RWPE2 (cell line): Measurements from ENCODE around the gene TFPT.

Experiments
- ATAC-seq: fragments of 200-7000 bp; cut with Tn5 transposase; 3 replicates; pipeline ENCODE4 v1.9.1; 2021; ENCODE audit warnings: low read depth
- DNase-seq: peaks from one replicate; pipeline ENCODE4 v3.0.0-alpha.2; 2020; ENCODE audit warnings: low spot score
- H3K27ac ChIP-seq: fragments of 450-650 bp; 2 replicates; pipeline ENCODE4 v1.5.1; 2017; ENCODE audit warnings: mild to moderate bottlenecking; ENCODE audit not compliant: poor library complexity, severe bottlenecking
- H3K27me3 ChIP-seq: fragments of 250-450 bp; sonication (Bioruptor Pico); 2 replicates; pipeline ENCODE4 v1.5.1; 2021; ENCODE audit warnings: mild to moderate bottlenecking, moderate library complexity; ENCODE audit not compliant: insufficient read depth, poor library complexity, severe bottlenecking
- H3K36me3 ChIP-seq: fragments of 250-450 bp; sonication (Bioruptor Pico); 2 replicates; pipeline ENCODE4 v1.5.1; 2020; ENCODE audit warnings: low read depth, mild to moderate bottlenecking, moderate library complexity
- H3K4me1 ChIP-seq: fragments of 250-450 bp; sonication (Bioruptor Pico); 2 replicates; pipeline ENCODE4 v1.5.1; 2021; ENCODE audit warnings: mild to moderate bottlenecking, moderate library complexity; ENCODE audit not compliant: insufficient read depth, poor library complexity, severe bottlenecking
- H3K4me3 ChIP-seq: fragments of 250-450 bp; sonication (Bioruptor Pico); 2 replicates; pipeline ENCODE4 v1.5.1; 2021; ENCODE audit warnings: mild to moderate bottlenecking, moderate library complexity; ENCODE audit not compliant: severe bottlenecking
- H3K9me3 ChIP-seq: fragments of 250-450 bp; sonication (Bioruptor Pico); 2 replicates; pipeline ENCODE4 v1.5.1; 2021; ENCODE audit warnings: mild to moderate bottlenecking, moderate library complexity; ENCODE audit not compliant: severe bottlenecking
- TF ChIP-seq, protein P1 (sequence below): fragments of 450-650 bp; IDR thresholded peaks from one replicate; pipeline ENCODE4 v1.5.1; 2017; ENCODE audit warnings: mild to moderate bottlenecking, moderate library complexity; ENCODE audit not compliant: poor library complexity, severe bottlenecking

The TFPT gene

DNA sequence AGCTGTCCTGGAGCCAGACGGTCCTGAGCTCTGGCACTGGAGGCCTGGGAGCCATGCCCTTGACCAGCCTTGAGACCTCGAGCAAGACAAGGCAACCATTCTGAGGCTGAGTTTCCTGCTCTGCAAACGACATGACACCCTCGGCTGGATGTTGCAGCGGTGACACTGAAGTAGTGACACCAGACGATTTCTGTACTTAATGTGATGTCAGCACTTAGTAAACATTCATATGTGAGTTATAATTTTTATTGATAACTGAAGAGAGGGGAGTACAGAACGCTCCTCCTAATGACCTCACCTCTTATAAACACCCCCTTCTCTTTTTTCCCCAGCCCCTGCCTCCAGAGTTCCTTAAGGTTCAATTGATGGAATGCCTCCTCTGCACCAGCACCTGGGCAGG, 7.0 kb downstream of the TFPT start:
- ATAC-seq (no peak), DNase-seq (no peak)
- Histone ChIP-seq H3K27me3 (no peaks in the 10 kb centered on the region), H3K36me3 (peaks cover 49% of the 10 kb centered on the region), H3K4me1 (no peaks in the 10 kb centered on the region), H3K9me3 (no peaks in the 10 kb centered on the region), H3K4me3 (no peak overlapping the region), H3K27ac (no peak overlapping the region)
- TF ChIP-seq, protein P1, sequence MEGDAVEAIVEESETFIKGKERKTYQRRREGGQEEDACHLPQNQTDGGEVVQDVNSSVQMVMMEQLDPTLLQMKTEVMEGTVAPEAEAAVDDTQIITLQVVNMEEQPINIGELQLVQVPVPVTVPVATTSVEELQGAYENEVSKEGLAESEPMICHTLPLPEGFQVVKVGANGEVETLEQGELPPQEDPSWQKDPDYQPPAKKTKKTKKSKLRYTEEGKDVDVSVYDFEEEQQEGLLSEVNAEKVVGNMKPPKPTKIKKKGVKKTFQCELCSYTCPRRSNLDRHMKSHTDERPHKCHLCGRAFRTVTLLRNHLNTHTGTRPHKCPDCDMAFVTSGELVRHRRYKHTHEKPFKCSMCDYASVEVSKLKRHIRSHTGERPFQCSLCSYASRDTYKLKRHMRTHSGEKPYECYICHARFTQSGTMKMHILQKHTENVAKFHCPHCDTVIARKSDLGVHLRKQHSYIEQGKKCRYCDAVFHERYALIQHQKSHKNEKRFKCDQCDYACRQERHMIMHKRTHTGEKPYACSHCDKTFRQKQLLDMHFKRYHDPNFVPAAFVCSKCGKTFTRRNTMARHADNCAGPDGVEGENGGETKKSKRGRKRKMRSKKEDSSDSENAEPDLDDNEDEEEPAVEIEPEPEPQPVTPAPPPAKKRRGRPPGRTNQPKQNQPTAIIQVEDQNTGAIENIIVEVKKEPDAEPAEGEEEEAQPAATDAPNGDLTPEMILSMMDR: no peak

- H3K36me3 ChIP-seq: peaks cover 46% of the 10 kb centered on the region
- H3K27me3 ChIP-seq: no peaks in the 10 kb centered on the region
- H3K27ac ChIP-seq: no peak overlapping the region
- DNase-seq (no peak), ATAC-seq (no peak)
- no peaks in the 10 kb centered on the region for H3K9me3 ChIP-seq
- H3K4me1 ChIP-seq: no peaks in the 10 kb centered on the region
- no peak overlapping the region for H3K4me3 ChIP-seq
- TF ChIP-seq, protein P1: no peak
These were observed 7.5 kb downstream of the TFPT start for GRCh38 chr19:54107876-54108490.

- peaks cover 43% of the 10 kb centered on the region for H3K36me3 ChIP-seq
- DNase-seq (no peak), ATAC-seq (no peak)
- no peak overlapping the region for H3K27ac ChIP-seq
- no peaks in the 10 kb centered on the region for H3K9me3 ChIP-seq
- H3K4me3 ChIP-seq: no peak overlapping the region
- TF ChIP-seq, protein P1: no peak
- no peaks in the 10 kb centered on the region for H3K4me1 ChIP-seq
- H3K27me3 ChIP-seq: no peaks in the 10 kb centered on the region
These were observed 8.7 kb downstream of the TFPT start for GRCh38 chr19:54106716-54107115.

DNA sequence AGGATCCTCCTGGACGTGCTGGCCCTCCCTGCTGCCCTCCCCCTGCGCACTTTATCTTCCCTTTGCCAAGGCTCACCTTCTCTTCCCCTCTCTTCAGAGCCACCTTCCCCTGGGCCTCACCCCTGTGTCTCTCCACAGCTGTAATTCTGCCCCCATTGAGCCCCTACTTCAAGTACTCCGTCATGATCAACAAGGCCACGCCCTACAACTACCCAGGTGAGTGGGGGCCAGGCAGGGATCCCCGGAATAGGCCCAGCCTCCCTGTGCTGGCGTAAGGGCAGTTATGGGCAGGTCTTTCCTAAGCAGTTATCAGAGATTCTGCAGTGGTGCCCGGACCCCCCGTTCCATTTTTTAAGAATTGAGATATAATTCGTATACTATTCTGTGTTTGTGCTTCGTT, 9.7 kb downstream of the TFPT start:
- DNase-seq (no peak), ATAC-seq (no peak)
- Histone ChIP-seq H3K4me1 (no peaks in the 10 kb centered on the region), H3K4me3 (no peak overlapping the region), H3K27ac (no peak overlapping the region), H3K36me3 (peaks cover 41% of the 10 kb centered on the region), H3K9me3 (no peaks in the 10 kb centered on the region), H3K27me3 (no peaks in the 10 kb centered on the region)
- TF ChIP-seq, protein P1: no peak

DNA sequence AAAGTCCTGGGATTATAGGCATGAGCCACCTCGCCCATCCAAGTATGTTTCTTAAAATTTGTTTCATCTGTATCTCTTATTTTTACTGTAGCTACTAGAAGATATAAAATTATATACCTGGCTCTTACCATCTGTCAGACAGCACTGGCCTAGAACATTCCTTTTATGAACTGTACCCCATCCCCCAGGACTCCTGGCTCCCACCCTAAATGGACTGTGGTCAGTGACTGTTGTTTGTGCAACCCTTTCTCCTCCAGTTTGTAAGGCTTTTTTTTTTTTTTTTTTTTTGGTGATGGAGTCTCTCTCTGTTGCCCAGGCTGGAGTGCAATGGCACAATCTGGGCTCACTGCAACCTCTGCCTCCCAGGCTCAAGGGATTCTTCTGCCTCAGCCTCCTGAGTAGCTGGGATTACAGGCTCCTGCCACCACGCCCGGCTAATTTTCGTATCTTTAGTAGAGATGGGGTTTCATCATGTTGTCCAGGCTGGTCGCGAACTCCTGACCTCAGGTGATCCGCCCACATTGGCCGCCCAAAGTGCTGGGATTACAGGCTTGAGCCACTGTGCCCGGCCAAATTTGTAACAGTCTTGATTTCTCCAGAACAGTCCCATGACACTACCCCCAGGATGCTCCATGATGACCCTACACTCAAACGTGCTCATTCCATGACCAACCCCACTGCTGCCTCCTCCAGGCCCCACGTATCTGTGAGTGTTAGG, 10.3 kb downstream of the TFPT start:
- Histone ChIP-seq H3K9me3 (no peaks in the 10 kb centered on the region), H3K4me1 (no peaks in the 10 kb centered on the region), H3K36me3 (peaks cover 40% of the 10 kb centered on the region)

More for the DNA sequence above, 10.3 kb downstream of the TFPT start:
- TF ChIP-seq, protein P1: no peak
- DNase-seq (no peak), ATAC-seq (no peak)
- no peak overlapping the region for H3K4me3 ChIP-seq
- H3K27ac ChIP-seq: no peak overlapping the region
- no peaks in the 10 kb centered on the region for H3K27me3 ChIP-seq
